NOMO-1 treated with dmso at 0.1 percent for 144 hours (cell line): ENCODE measurements around the gene CCDC90B.

Source experiments
- DNase-seq: peaks from one replicate; lab custom pipeline; 2025; ENCODE audit not compliant: unreplicated experiment; lab: John Stamatoyannopoulos, UW

Gene CCDC90B

DNA sequence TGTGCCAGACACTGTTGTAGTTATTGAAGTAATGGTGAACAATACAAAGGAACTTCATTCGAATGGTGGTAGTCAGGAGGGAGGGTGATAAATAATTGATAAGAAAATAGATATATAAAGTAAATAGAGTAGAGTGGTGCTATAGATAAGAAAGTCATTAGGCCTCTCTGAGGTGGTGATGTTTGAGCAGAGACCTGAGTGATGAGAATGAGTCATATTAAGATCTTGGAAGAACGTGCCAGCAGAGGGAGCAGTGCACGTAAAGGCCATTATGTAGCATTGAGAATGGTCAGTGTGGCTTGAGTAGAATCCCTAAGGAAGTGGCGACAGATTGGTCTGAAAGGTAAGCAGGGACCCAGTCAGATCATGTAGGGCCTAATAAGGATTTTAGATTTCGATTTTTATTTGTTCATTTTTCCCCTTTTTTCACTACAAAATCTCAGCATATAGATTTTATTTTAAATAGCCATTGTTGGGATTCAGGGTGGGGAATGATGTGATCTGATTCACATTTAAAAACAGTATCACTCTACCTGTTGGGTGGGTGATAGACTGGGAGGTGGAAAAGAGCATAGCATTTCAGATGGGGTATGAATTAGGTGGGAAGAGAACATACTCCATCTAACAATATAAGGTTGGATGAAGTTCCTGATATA, 44.7 kb downstream of the CCDC90B start:
- no peak for DNase-seq

DNA sequence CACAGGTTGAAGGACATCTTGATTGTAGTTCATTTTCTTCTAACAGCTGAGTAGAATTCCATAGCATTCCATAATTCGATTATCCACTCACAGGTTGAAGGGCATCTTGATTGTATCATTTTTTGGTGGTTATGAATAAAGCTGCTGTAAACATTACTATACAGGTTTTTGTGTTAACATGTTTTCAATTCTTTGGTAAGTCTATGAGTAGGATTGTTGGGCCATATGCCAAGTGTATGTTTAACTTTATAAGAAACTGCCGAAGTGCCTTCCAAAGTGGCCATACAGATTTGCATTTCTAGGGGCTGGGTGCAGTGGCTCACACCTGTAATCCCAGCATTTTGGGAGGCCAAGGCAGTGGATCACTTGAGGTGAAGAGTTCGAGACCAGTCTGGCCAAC, 48.1 kb downstream of the CCDC90B start:
- no peak for DNase-seq

DNA sequence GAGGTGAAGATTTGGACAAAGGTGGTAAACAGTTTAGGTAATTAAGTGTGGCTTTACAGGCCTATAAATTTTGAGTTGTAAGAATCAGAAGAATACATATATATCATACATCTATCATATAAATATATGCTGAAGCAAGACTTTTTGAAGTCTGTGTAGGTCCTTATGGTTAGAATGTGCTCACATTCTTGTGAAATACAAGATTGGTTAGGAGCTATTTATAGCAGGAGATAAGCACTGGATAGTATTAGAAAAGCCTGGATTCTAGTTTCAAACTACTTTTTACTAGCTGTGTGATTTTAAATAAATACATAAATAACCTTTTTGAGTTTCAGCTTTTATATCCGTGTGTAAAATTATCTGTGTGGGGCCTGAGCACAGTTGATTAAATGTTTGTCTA, 50.3 kb downstream of the CCDC90B start:
- no peak for DNase-seq

DNA sequence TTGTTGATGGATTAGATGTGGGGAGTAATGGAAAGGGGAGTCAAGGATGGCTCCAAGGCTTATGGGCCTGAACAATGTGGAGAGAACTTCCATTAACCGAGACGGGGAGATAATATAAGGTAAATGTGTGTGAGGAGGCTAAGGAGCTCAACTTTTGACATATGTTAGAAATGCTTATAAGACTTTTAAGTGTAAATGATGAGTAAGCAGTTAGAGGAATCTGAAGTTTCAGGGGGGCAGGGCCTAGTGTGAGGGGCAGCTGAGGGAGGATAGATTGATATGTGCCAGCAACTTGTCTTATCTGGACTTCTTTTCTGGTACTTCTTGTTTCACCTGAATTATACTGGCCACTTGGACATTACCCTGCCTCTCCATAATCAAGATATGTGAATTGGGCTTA, 62.7 kb downstream of the CCDC90B start:
- DNase-seq: no peak

DNA sequence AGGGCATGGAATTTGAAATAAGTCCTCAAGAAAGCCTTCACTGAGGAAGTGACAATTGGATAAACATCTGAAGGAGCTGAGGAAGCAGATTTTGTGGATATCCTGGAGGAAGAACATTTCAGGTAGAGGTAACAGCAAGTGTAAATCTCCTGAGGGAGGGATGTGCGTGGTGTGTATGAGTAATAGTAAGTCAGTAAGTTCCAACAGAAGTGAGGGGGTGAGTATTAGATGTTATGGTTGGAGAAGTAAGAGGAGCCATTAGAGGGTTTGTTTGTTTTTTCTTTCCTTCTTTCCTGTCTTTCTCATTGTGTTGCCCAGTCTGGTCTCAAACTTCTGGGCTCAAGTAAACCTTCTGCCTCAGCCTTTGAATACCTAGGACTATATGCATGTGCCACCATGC, 63.7 kb downstream of the CCDC90B start:
- no peak for DNase-seq

DNA sequence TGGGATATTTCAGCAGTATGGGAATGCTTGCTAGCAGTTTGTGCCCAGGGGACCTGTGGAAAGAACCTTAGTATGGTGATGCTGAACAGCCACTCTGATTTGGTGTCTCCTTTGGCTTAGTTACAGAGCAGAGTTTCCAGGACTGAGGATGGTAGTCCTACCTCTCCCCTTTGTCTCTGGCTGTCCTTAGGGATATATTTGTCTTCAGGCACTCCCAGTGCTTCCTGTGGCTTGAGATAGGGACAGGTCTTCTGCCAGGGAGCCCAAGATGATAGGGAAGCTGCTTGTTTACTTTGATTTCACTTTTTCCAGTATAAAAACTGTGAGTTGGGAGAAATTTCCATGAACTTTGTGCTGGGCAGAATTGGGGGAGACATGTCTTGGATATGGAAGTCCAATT, 64.5 kb downstream of the CCDC90B start:
- no peak for DNase-seq

DNA sequence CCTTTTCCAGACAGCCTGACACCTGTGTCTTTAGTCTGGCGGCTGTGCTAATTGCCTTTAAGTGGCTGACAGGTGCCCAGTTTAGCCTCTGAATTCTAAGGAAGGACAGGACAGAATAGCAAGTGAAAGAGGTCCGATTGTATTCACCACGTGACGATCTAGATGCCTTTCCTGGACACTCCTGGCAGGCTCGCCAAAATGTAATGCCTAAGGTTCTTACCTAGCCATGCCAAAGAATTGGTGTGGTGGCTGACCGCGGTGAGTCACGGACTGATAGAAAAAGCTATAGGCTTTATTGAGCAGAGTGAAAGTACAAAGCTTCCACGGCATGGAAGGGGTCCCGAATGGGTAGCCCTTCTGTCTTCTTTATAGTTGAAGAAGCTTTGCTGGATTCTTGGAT, 65.9 kb downstream of the CCDC90B start:
- DNase-seq: no peak

DNA sequence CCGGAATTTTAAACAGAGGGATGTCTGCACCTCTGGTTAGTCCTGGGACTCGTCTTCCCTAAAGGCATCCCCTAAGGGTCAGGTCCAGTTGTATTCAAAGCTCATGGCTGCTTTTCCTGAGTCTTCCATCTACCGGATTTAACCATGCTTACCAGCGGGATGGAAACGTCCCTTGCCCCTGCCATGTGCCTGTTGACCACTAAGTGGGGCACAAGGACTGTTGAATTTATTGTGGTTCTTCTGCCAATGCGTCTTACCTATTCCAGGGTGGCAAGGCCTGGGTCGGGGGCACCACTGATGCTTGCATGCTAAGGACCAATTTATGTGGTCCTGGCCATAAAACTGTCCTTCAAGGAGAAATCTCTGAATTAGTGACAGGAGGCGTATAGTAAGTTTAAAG, 67.1 kb downstream of the CCDC90B start:
- DNase-seq: no peak
